ENCODE data around the gene FOXF2. TPM values are rescaled to one million over a fixed set of nuclear protein-coding genes. Genes with fewer than 3 reads are reported as not detected.

Gene FOXF2
- total RNA-seq: 1 to 10 TPM in 2 of 9 donors, under 1 TPM in 6, not detected in 1; 0.06 to 1.9 (median 0.50) TPM
- polyA plus RNA-seq: 1 to 10 TPM in 1 of 3 donors, under 1 TPM in 2; 0.46 to 1.2 (median 0.51) TPM
- long read RNA-seq, donor 1: 0 reads
- long read RNA-seq, donor 2: 0 reads
- long read RNA-seq, donor 3: 0 reads
- long read RNA-seq, donor 4: 0 reads
- long read RNA-seq, donor 5, partial matches to known transcripts: 0 of 4 reads
- long read RNA-seq, donor 5, other reads (novel, unspliced or antisense): 0 of 4 reads
- long read RNA-seq, donor 6: 0 reads
- long read RNA-seq, donor 7: 0 reads
- long read RNA-seq, donor 8: 0 reads
- long read RNA-seq, donor 9: 0 reads
- long read RNA-seq, donor 10: 0 reads

DNA sequence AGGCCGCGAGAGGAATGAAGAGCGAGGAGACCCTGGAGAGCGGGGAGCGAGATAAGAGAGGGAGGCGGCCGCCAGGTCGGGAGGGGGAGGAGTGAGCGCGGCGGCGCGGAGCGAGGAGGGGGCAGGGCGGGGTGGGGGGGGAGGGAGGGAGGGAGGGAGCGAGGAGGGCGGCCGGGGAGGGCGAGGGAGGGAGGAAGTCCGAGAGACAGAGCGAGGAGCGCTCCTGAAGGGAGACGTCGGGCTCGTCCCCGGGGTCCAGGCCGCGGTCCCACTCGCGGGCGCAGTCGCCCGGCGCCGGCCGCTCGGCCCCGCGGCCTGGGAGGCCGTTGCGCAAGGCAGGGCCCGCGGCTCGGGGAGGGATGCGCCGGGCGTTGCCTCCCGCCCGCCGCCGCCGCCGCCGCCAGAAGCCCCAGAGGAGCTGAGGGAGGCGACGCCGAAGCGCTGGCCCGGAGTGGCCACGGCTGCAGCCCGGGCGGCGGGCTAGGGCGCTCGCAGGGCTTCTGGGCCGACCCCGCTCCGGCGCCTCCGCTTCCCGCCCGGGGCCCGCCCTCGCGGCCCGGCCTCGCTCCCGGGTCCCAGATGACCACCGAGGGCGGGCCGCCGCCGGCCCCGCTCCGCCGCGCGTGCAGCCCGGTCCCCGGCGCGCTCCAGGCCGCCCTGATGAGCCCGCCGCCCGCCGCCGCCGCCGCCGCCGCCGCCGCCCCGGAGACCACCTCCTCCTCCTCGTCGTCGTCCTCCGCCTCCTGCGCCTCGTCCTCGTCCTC, at the start of gene FOXF2:
FOXF2 (plus strand) TSS at position 208 of the 764 bp plus-strand sequence; CDS start at position 580, 372 bp downstream.
- 0 to 3% (median 1%) methylated on average over 3 to 110 of the region's 112 CpGs for WGBS, 4 donors
- H3K27me3 ChIP-seq: peaks cover 78% of the 10 kb centered on the region
- TF ChIP-seq POLR2A (IDR thresholded peaks at IDR 0.05): no peak
- TF ChIP-seq CTCF (IDR thresholded peaks at IDR 0.05): no peak
- no peaks in the 10 kb centered on the region for H3K36me3 ChIP-seq (replicated peaks in 1 of 2)
- no peak for DNase-seq
- peak within 1 kb of the TSS in 1 of 5 donors; percentile 40 for H3K27ac ChIP-seq
- no peaks in the 10 kb centered on the region for H3K4me1 ChIP-seq (replicated peaks in 1 of 2)
- H3K9me3 ChIP-seq (replicated peaks in 1 of 3): no peaks in the 10 kb centered on the region
- intact Hi-C loops (cut with DNase I): loop anchor here in 1 of 2 donors (5.0 kb wide), 1 partner anchor 587 kb away; no protein-coding TSS in a partner anchor
- peak within 1 kb of the TSS in 1 of 4 donors; percentile 48 for H3K4me3 ChIP-seq

GRCh38 chr6:1346101-1346500, 43.3 kb upstream of the FOXF2 start:
- Histone ChIP-seq H3K27me3 (peaks cover 13% of the 10 kb centered on the region), H3K36me3 (replicated peaks in 1 of 2) (no peaks in the 10 kb centered on the region), H3K4me3 (no peak overlapping the region), H3K27ac (no peak overlapping the region), H3K9me3 (replicated peaks in 1 of 3) (no peaks in the 10 kb centered on the region), H3K4me1 (replicated peaks in 1 of 2) (no peaks in the 10 kb centered on the region)
- intact Hi-C loops (cut with DNase I): no loop called here
- no peak for DNase-seq
- TF ChIP-seq CTCF (IDR thresholded peaks at IDR 0.05) (no peak), POLR2A (IDR thresholded peaks at IDR 0.05) (no peak)

DNA sequence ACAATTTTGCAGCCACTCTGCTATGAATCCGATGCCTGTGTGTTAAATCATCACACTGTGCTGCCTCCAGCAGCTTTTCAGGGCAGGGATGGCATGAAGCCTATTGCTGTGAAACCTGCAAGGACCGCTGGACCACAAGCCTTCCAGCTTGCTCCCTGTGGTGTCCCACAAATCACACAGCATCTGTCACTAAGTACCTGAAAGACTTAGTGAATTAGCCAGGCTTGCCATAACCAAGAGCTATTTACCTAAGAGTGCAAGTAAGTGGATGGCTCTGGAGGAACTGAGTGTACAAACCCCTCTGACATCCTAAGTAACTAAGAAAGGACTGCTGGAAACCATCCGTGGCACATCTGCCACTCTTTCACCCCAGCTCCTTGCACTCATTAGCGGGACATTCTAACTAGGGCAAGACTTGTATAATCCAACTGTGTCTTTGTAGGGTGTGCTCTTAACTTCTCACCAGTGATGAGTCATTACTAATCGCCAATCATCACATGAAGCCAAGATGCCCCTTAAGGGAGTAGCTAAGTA, 42.8 kb upstream of the FOXF2 start:
- H3K4me1 ChIP-seq (replicated peaks in 1 of 2): no peaks in the 10 kb centered on the region
- intact Hi-C loops (cut with DNase I): no loop called here
- peaks cover 0 to 5% (median 0%) of the 10 kb centered on the region in 3 donors for H3K9me3 ChIP-seq (replicated peaks in 1 of 3)
- no peak overlapping the region for H3K27ac ChIP-seq
- WGBS, 4 donors: 63 to 86% (median 76%) methylated on average over 4 to 5 of the region's 5 CpGs
- no peak overlapping the region for H3K4me3 ChIP-seq
- no peak for DNase-seq
- peaks cover 8% of the 10 kb centered on the region for H3K27me3 ChIP-seq
- no peaks in the 10 kb centered on the region for H3K36me3 ChIP-seq (replicated peaks in 1 of 2)
- TF ChIP-seq POLR2A (IDR thresholded peaks at IDR 0.05) (no peak), CTCF (IDR thresholded peaks at IDR 0.05) (no peak)

- 83 to 89% (median 88%) methylated on average over 3 of the region's 3 CpGs for WGBS, 4 donors
- peaks cover 7% of the 10 kb centered on the region for H3K27me3 ChIP-seq
- no peak overlapping the region for H3K4me3 ChIP-seq
- no peak for DNase-seq
- intact Hi-C loops (cut with DNase I): no loop called here
- H3K4me1 ChIP-seq (replicated peaks in 1 of 2): no peaks in the 10 kb centered on the region
- H3K9me3 ChIP-seq (replicated peaks in 1 of 3): peaks cover 0 to 6% (median 0%) of the 10 kb centered on the region in 3 donors
- H3K36me3 ChIP-seq (replicated peaks in 1 of 2): no peaks in the 10 kb centered on the region
- H3K27ac ChIP-seq: no peak overlapping the region
- TF ChIP-seq CTCF (IDR thresholded peaks at IDR 0.05): no peak
- TF ChIP-seq POLR2A (IDR thresholded peaks at IDR 0.05): no peak
These were observed 42.2 kb upstream of the FOXF2 start for GRCh38 chr6:1347161-1347560.

Data from adrenal gland (tissue), 19 donors.